NCI-H1930 (cell line): Measurements from ENCODE around the gene KLHL14.

Experiments
- DNase-seq, 2 experiments: peaks; one replicate each; lab custom pipeline; 2025; lab: John Stamatoyannopoulos, UW

KLHL14 gene

GRCh38 chr18:32770666-32771168 lies 2.1 kb downstream of the KLHL14 start:
- no peak for DNase-seq

DNA sequence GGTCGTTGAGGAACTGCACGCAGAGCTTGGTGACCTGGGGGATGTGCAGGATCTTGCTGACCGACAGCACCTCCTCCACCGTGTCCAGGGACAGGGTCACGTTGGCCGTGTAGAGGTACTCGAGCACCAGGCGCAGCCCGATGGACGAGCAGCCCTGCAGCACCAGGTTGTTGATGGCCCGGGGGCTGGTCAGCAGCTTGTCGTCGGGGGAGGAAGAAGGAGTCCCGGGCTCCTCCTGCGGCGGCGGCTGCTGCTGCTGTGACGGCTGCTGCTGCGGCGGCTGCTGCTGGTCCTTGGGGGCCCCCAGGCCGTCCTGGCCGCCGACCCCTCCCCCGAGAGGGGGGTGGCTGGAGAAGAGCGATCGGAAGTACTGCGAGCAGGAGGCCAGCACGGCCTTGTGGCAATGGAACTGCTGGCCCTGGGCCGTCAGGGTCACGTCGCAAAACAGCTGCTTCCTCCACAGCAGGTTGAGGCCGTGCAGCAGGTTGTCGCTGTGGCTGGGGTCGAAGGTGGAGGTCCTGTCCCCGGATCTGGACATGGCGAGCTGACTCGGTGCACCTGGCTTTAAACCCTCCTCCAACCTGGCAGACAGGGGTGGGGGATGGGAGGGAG lies 2.7 kb downstream of the KLHL14 start:
- DNase-seq: no peak

DNA sequence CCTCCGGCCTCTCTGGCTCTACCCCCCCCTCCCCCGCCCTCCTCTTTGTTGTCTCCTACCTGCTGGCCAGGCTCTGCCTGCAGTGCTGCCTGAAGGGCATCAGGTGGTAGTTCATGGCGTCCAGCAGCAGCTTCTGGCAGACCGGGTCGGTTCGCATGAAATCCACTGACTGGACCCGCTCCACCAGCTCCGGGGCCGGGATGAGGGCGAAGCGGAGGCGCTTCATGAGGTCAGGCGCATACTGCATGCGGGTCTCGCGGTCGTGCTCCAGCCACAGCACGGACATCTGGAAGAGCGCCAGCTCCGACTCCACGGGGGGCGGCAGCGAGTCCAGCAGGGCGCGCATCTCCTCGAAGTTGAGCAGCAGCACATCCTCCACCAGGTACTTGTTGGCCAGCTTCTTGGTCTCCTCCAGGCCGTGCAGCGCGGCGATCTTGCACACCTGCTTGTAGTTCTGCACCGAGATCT lies 3.2 kb downstream of the KLHL14 start:
- DNase-seq: no peak

GRCh38 chr18:32769071-32769585 lies 3.7 kb downstream of the KLHL14 start:
- no peak for DNase-seq

DNA sequence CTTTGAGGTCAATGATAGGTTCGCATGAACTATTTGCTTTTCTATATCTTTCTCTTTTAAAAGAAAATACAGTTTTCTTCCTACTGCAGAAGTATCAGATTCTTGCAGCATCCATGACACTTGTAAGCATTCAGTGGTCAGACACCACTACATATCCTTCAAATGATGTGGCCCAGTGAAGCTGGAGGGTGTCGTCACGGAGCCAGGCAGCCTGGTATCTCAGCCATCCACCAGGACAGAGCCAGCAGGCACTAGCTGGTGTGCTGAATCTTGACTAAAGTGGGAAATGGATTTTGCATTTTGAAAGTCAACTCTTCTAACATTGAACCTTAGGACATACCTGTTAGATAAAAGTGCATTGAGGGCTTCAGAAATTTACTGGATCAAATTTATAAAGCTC lies 5.4 kb downstream of the KLHL14 start:
- DNase-seq: no peak

GRCh38 chr18:32764611-32765244 lies 8.1 kb downstream of the KLHL14 start:
- no peak for DNase-seq

DNA sequence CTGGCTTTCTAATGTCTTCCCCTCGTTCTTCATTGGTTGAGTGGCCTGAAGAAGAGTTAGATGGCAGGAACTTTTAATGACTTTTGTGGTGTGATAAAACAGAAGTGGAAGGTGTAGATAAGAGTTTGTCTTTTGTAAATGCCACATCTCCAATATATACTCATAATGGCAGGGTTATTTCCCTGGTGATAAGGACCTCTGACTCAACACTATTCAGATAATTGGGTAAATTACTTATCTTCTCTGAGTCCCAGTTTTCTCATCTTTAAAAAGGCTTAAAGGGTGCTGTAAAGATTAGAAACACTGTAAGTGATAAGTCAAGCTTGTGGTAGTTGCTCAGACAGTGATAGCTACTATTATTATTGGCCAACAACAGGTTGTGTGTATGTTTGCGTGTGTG lies 9.5 kb downstream of the KLHL14 start:
- DNase-seq: no peak

DNA sequence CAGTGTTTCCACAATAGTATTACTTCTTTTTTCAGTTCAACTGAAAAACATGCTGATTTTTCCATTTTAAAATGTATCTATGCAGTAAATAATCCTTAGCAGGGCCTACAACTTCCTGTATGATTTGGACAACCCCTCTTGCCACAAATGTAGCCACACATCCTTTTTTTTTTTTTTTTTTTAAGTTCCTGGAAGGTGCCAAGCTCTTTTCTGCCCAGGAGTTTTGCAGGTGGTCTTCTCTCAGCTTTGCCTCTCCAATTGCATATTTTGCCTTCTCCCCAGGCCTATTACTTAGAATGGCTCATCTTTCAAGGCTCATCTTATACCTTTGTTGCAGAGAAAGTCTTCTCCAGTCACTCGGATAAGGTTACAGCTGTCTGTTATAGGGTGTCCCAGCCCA lies 11.6 kb downstream of the KLHL14 start:
- DNase-seq: no peak

- no peak for DNase-seq
These were observed 12.4 kb downstream of the KLHL14 start for GRCh38 chr18:32760391-32760790.

GRCh38 chr18:32759611-32760167 lies 13.1 kb downstream of the KLHL14 start:
- no peak for DNase-seq

GRCh38 chr18:32754508-32755263 lies 18.1 kb downstream of the KLHL14 start:
- no peak for DNase-seq

GRCh38 chr18:32753656-32754260 lies 19.1 kb downstream of the KLHL14 start:
- DNase-seq: no peak

DNA sequence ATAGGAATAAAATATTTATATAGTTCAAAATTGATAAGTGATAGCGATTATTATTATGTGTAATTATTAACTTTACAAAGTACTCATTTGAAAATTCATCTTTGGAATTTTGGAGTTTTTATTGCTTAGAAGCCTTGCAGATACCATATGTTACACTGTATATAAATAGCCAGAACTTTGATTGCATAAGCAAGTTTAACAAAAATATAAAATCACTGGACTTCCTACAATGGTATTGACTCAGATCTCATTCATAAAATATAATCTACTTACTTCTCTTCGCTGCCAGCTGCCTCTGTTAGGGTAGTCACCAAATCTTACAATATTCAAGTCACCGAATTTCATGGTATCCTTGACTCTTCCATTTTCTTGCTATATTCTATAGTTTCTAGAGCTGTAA lies 22.5 kb downstream of the KLHL14 start:
- no peak for DNase-seq

- no peak for DNase-seq
These were observed 23.0 kb downstream of the KLHL14 start for GRCh38 chr18:32749809-32750208.

GRCh38 chr18:32742579-32742978 lies 30.2 kb downstream of the KLHL14 start:
- DNase-seq: no peak

DNA sequence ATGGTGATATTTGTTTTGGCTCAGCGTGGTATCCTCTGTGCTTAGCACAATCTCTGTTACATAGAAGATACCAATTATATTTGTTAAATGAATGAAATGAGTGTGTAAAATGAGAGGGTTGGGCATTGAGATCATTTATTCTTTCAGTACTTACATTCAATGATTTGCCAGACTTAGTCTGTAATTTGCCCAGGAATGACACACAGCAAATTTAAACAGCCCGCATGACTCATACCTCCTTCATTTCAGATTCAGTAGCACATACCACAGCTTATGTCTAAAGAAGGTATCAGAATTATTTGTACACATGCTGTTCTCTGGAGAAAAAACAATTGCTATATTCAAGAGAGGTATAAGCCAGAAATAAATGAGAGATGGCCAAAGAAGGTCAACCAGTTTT lies 37.0 kb downstream of the KLHL14 start:
- DNase-seq: no peak

GRCh38 chr18:32734442-32734841 lies 38.4 kb downstream of the KLHL14 start:
- no peak for DNase-seq

DNA sequence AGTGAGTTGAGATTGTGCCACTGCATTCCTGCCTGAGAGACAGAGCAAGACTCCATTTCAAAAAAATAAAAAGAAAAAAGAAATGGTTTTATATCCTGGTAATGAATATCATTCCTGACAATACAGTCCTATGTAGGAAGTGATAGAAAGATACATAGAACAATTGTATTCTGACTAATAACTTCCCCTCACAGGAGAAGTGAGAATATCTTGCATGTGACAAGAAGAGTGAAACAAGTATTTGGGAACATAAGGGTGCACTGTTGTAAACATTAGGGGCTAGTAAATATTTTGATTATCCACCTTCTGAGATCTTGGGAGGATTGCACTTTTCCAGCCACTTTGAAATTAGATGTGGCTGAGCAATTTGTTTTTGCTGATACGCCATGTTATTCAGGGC lies 40.7 kb downstream of the KLHL14 start:
- DNase-seq: no peak

DNA sequence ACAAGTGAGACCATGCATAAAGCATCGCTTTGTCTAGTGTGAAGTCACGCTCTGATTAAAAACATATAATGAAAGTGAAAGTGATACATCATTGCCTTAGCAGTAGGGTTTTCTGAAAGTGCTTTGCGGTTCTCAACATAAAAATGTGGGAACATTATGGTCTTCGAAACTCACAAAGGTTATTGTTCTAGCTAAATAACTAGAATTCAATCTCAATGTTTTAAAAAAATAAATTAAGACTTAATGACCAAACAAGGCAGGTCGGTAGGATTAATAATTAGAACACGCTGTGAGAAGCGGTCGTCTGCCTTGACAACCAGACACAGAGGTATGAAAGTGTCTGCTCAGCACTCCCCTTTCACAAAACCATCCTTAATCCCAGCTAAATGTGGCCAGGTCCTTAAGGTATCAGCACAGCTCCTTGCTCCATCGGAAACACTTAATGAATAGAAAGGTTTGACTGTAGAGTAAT lies 42.2 kb downstream of the KLHL14 start:
- DNase-seq: no peak

DNA sequence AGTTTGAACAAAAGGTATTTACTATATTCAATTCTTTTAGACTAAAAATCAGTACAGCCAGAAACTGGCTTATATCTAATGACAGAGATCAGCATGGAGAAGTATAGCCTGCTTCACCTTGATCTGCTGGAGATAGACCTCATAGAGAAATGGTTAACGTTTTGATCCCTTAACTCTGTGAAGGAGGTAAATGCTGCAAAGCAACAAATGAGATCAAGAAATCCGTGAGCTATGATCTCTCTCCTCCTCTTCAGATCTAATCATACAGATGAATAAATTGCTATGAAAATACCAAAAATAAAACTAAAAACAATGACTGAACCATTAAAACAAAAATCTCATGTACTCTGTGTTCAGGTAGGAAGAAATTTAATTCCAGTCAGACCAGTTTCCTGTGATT lies 42.8 kb downstream of the KLHL14 start:
- no peak for DNase-seq

DNA sequence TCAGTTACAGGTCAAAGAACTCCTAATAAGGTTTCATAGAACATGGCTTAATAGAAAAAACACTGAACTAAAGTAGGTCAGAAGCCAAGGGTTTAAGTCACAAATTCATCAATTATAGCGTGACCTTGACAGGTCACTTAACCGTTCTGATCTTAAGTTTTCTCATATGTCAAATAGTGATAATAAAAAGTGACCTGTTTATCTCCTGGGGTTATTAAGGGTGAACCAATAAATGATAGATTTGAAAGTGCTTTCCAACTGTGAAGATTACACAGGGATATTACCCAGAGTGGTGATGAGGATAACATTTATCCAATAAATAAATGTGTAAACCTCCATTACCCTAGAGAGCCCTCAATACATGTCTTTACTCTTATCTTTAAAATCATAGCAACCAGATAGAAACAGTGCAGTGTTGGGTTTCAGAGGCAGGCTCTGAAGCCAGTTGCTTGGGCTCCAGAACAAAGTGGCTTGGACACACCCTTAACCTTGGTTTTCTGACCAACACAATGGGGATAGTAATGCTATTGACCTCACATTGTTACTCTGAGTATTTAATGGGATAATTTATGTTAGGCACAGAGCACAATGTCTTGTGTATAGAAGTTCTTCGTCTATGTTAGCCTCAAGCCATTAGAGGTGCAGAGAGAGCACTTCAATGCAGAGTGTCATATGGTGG lies 48.6 kb downstream of the KLHL14 start:
- DNase-seq: no peak
